Heart right ventricle (tissue), 16 donors: Measurements from ENCODE around the gene SUSD5. TPM values are rescaled to one million over a fixed set of nuclear protein-coding genes. Genes with fewer than 3 reads are reported as not detected.

ENCODE experiments used
- ATAC-seq, 8 donors: fragments of 200-7000 bp; cut with Tn5 transposase; one replicate each; pipeline ENCODE4 v1.9.1; 2020; ENCODE audit warnings: mild to moderate bottlenecking in 8 of 8, moderate library complexity in 8 of 8, moderate number of reproducible peaks in 1 of 8
- DNase-seq, 2 donors: peaks; one replicate each; pipeline ENCODE4 v3.0.0-alpha.2; 2020
- H3K27ac ChIP-seq, 10 donors: fragments of 200-600 bp; sonication (generic) in 2 of 10; one replicate each; pipeline versions ENCODE4 v1.5.0 to v1.8.0; 2020 to 2022; ENCODE audit warnings: mild to moderate bottlenecking in 3 of 10
- H3K27me3 ChIP-seq, 7 donors: fragments of 200-600 bp; one replicate each; pipeline ENCODE4 v1.8.0; 2021 to 2022; ENCODE audit warnings: mild to moderate bottlenecking in 2 of 7
- H3K36me3 ChIP-seq, 9 donors: fragments of 200-600 bp; sonication (generic) in 1 of 9; one replicate each; pipeline versions ENCODE4 v1.5.0 to v1.8.0; 2020 to 2022; ENCODE audit warnings: mild to moderate bottlenecking in 2 of 9
- H3K4me1 ChIP-seq, 9 donors: fragments of 200-600 bp; sonication (generic) in 1 of 9; one replicate each; pipeline versions ENCODE4 v1.5.0 to v1.8.0; 2020 to 2022; ENCODE audit warnings: mild to moderate bottlenecking in 4 of 9
- H3K4me3 ChIP-seq, 10 donors: fragments of 200-600 bp; sonication (generic) in 2 of 10; one replicate each; pipeline versions ENCODE4 v1.5.0 to v1.8.0; 2020 to 2022; ENCODE audit warnings: mild to moderate bottlenecking in 7 of 10, moderate library complexity in 2 of 10
- H3K9me3 ChIP-seq, 11 donors: fragments of 200-600 bp in 10 of 11; sonication (generic) in 2 of 11; one replicate each; pipeline versions ENCODE4 v1.5.0 to v1.8.0; 2013 to 2022; ENCODE audit warnings: mild to moderate bottlenecking in 2 of 11, control low read depth in 1 of 11, moderate library complexity in 1 of 11
- WGBS, 2 donors: extraction: QIAGEN DNeasy Blood & Tissue Kit; methylation state at CpG; one replicate each; pipeline ENCODE4 v1.1.7; 2013; ENCODE audit warnings: inconsistent platforms in 1 of 2; 5-methylcytosine and 5-hydroxymethylcytosine counted together
- intact Hi-C, 10 donors: fragments of 100-400 bp; cut with DNase I; formaldehyde crosslinking; loops; one replicate each; pipeline versions ENCODE4 v1.11.1 to v1.14.2; 2022
- polyA plus RNA-seq, 2 donors: library from polyadenylated mRNA; stranded (reverse); fragments of 200-250 nt; gene quantifications; one replicate each; pipeline ENCODE4 v1.2.3, GENCODE V29; 2013
- total RNA-seq, 10 donors: library from RNA; stranded (reverse); fragmentation: NEBNext Ultra II Directional in 3 of 10; extraction: Animal tissue kit (Norgen Biotek cat#: 25700) in 3 of 10; gene quantifications; one replicate each; pipeline versions ENCODE4 v1.2.1 to v1.2.4, GENCODE V29; 2021 to 2023
- TF ChIP-seq, protein P1 (sequence below), 9 donors: fragments of 200-600 bp; sonication (generic) in 2 of 9; IDR thresholded peaks; one replicate each; pipeline versions ENCODE4 v1.5.0 to v1.8.0; 2021 to 2022; ENCODE audit warnings: antibody characterized with exemption in 9 of 9, mild to moderate bottlenecking in 5 of 9, moderate library complexity in 1 of 9
- donor health status: Arrhythmogenic right ventricular cardiomyopathy.
- donor health status: ischemic (EF 13 %, LVEDD 7.1; RV severe dilation, severe dysfunction).
- donor health status: healthy with polysubstance abuse.
- donor health status: DM: no; HTN: yes; CAD: no.
- donor health status: DM: no; HTN: no; CAD: no.
- donor health status: ischemic (EF 25% LVEDD 6.9; RV normal size, moderate dysfunction).
- donor health status: ischemic (EF 25% LVEDD 5.7; RV mildly dilated, moderate dysfunction).
- donor health status: healthy.
- donor health status: DM: yes; HTN: yes; CAD: no.
- donor health status: Ischemic cardiomyopathy.
- donor health status: ischemic (EF 35%, LVEDD 5.7; RV mildly dilated, moderate dysfunction).
- donor health status: nonischemic (EF 11% LVEDD 7.7; RV severe dilation, severe dysfunction).
- donor health status: DM: yes; HTN: yes; CAD: no.
- donor health status: PGD.
- donor health status: ischemic (EF 29% LVEDD 5.4; RV normal size, mild dysfunction).
- donor health status: nonischemic (EF 23%, LVEDD 6.1; RV moderate dilation, normal function).

Gene SUSD5
- total and polyA plus RNA-seq, 12 donors = 0.28 to 12.9 (median 1.0) TPM

DNA sequence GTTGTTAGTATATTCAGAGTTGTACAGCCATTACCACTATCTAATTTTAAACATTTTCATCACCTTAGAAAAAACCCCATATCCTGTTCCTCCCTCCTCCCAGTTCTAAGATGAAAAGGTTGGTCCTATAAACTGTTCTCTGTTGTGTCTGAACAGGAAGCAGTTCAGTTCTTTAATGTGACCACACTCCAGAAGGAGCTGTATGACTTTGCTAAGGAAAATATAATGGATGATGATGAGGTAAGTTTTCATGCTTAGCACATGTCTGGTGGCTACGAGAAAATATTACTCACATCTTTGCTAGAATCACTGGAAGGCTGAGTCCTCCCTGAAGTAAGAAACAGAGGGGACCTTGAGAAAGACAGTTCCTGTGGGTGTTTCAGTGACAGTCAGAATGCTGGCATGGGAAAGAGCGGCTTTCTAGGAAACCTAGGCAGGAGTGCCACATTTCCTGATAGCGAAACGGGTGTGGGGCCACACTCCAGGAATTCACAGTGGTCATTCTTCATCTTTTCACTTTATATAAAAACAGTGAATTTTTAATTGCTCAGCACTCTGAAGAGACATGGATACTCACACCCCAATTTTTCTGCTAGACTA, 84.5 kb downstream of the SUSD5 start:
- Histone ChIP-seq H3K27ac (no peak overlapping the region), H3K36me3 (peaks cover 0 to 97% (median 43%) of the 10 kb centered on the region in 9 donors), H3K4me1 (peaks cover 0 to 9% (median 0%) of the 10 kb centered on the region in 9 donors), H3K4me3 (no peak overlapping the region), H3K9me3 (no peaks in the 10 kb centered on the region), H3K27me3 (no peaks in the 10 kb centered on the region)
- DNase-seq = no peak
- TF ChIP-seq, protein P1, sequence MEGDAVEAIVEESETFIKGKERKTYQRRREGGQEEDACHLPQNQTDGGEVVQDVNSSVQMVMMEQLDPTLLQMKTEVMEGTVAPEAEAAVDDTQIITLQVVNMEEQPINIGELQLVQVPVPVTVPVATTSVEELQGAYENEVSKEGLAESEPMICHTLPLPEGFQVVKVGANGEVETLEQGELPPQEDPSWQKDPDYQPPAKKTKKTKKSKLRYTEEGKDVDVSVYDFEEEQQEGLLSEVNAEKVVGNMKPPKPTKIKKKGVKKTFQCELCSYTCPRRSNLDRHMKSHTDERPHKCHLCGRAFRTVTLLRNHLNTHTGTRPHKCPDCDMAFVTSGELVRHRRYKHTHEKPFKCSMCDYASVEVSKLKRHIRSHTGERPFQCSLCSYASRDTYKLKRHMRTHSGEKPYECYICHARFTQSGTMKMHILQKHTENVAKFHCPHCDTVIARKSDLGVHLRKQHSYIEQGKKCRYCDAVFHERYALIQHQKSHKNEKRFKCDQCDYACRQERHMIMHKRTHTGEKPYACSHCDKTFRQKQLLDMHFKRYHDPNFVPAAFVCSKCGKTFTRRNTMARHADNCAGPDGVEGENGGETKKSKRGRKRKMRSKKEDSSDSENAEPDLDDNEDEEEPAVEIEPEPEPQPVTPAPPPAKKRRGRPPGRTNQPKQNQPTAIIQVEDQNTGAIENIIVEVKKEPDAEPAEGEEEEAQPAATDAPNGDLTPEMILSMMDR (IDR thresholded peaks at IDR 0.05) = no peak
- intact Hi-C loops = loop anchor here in 5 of 10 donors (5.0 to 10.0 kb wide), 4 partner anchors 91 to 653 kb away; no protein-coding TSS in a partner anchor
- ATAC-seq = no peak
- WGBS, 2 donors = 59 to 72% methylated on average over 4 of the region's 4 CpGs

DNA sequence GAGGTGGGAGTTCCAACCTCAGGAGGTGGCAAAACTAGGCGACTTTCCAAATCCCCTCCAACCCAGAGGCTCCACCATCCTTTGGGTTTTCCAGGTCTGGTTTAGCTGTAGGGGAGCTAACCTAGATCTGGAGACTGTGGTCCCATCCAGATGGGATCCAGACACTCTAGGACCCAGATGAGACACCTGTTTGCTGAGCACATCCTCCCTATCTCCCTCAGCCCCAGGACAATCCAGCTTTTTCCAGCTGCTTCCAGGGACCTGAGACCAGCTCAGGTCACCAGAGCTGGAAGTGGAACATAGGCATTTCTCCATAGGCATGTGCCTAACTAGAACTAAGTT, 86.6 kb downstream of the SUSD5 start:
- Histone ChIP-seq H3K4me3 (no peak overlapping the region), H3K27me3 (no peaks in the 10 kb centered on the region), H3K36me3 (peaks cover 0 to 99% (median 39%) of the 10 kb centered on the region in 9 donors), H3K27ac (no peak overlapping the region), H3K9me3 (no peaks in the 10 kb centered on the region), H3K4me1 (peaks cover 0 to 9% (median 0%) of the 10 kb centered on the region in 9 donors)
- DNase-seq (no peak), ATAC-seq (peak in 5 of 8 donors; percentile 2 to 38 (median 16))
- intact Hi-C loops = loop anchor here in 6 of 10 donors (1.0 to 10.0 kb wide), 5 partner anchors 93 to 655 kb away; no protein-coding TSS in a partner anchor
- 86 to 94% methylated on average over 1 of the region's 1 CpG for WGBS, 2 donors
- TF ChIP-seq, protein P1 (IDR thresholded peaks at IDR 0.05) = no peak

DNA sequence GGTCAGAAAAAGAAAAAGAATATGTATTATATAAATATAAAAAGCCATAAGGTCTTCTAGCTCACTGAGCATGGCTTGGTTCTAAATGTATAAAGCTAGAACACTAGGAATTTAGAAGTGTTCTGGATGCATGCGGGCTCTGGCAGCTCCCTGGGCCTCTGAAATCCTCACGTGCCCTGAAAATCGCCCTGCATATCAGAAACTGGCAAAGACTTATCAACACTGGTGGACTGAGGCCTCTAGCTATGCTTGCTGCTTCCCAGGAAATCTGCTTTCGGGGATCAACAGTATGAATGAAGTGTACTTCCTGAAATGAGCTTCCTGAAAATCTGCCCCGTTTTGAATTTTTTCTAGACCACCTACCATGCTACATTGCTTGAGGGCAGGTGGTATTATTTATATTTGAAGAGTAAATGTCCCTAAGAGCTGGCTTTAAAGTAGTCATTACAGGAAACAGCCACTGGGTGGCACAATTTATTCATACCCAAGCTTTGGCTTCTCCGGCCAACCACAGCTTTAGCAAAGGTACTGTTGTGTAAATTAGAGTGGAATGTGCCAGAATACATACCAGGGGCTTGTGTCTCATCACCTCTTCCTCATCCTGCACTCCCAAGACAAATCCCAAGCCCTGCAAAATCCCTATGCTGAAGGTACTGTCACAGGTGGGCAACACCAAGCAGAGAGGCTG, 87.1 kb downstream of the SUSD5 start:
- TF ChIP-seq, protein P1 (IDR thresholded peaks at IDR 0.05) = peak; percentile 50 to 82 (median 76)
- intact Hi-C loops = loop anchor here (1.0 to 10.0 kb wide), 7 partner anchors 93 to 656 kb away; no protein-coding TSS in a partner anchor
- DNase-seq = peak in 1 of 2 donors; percentile 23
- Histone ChIP-seq H3K4me3 (no peak overlapping the region), H3K27me3 (no peaks in the 10 kb centered on the region), H3K27ac (no peak overlapping the region), H3K36me3 (peaks cover 0 to 99% (median 39%) of the 10 kb centered on the region in 9 donors), H3K9me3 (no peaks in the 10 kb centered on the region), H3K4me1 (peaks cover 0 to 9% (median 0%) of the 10 kb centered on the region in 9 donors)
- peak; percentile 46 to 84 (median 70) for ATAC-seq
- 19 to 22% methylated on average over 6 of the region's 6 CpGs for whole genome bisulfite sequencing, 2 donors

DNA sequence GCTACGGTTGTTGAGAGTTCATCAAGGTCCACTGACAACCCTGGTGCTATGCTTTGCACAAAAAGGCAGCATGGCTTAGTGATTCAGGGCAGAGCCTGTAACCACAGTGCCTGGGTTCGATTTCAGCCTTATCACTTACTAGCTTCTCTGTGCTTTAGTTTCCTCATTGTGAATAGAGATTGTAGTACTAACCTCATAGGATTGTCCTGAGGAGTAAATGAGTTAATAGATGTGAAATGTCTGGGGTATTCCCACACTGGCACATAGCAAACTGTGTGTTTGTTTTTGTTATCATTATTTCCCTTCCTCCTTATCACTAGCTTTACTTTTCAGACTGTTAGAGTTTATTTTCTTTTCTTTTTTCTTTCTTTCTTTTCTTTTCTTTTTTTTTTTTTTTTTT, 88.5 kb downstream of the SUSD5 start:
- TF ChIP-seq, protein P1 (IDR thresholded peaks at IDR 0.05) = no peak
- Histone ChIP-seq H3K9me3 (no peaks in the 10 kb centered on the region), H3K4me3 (no peak overlapping the region), H3K36me3 (peaks cover 0 to 99% (median 32%) of the 10 kb centered on the region in 9 donors), H3K4me1 (peaks cover 0 to 9% (median 0%) of the 10 kb centered on the region in 9 donors), H3K27ac (no peak overlapping the region), H3K27me3 (no peaks in the 10 kb centered on the region)
- ATAC-seq (no peak), DNase-seq (no peak)
- intact Hi-C loops = loop anchor here in 9 of 10 donors (2.0 to 10.0 kb wide), 5 partner anchors 95 to 657 kb away; no protein-coding TSS in a partner anchor
- 65 to 78% methylated on average over 2 of the region's 2 CpGs for WGBS, 2 donors
